ENCODE data around the gene RPS3. TPM values are rescaled to one million over a fixed set of nuclear protein-coding genes. Genes with fewer than 3 reads are reported as not detected.

RPS3 gene
- total and polyA plus RNA-seq, 2 donors (not counting 1 experiment from before 2014, with no cell fraction given), result 3,389 to 3,642 TPM

DNA sequence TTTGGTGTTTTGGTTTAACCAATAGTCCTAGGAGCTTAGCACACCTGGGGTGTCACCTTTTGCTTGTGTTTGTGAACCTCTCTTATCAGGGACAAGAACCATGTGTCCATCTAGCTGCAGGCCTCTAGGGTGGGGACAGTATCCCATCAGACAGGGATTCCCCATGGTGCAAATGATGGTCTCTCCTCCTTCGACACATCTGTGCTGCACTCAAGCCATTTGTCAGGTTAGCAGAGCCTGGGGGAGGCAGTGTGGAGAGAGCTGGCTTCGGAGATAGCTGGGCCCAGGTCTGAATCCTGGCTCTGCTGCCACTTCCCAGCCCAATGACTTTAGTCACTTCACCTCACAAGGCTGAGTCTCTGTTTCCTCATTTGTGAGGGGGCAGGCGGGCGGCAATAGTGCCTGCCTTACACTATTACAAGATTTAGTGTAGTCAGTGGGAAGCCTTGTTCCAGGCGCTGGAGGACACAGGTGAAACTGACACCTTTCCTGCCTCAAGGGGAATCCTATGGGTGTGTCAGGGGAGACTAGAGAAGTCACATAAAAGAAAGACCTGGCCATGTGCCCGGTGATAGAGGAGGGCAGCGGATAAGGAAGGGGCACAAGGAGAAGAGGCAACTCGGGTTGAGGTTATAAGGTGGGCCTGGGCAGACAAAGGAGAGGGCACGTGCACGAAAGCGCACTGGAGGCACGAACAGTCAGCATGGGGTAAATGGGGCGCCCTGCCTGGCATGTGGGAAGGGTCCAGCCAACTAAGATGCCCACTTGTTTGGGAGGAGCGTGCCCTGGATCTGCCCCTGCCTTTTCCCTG, 21.1 kb downstream of the RPS3 start:
- no peak overlapping the region for H3K4me3 Mint-ChIP-seq
- POLR2A ChIA-PET, result no interaction called here

DNA sequence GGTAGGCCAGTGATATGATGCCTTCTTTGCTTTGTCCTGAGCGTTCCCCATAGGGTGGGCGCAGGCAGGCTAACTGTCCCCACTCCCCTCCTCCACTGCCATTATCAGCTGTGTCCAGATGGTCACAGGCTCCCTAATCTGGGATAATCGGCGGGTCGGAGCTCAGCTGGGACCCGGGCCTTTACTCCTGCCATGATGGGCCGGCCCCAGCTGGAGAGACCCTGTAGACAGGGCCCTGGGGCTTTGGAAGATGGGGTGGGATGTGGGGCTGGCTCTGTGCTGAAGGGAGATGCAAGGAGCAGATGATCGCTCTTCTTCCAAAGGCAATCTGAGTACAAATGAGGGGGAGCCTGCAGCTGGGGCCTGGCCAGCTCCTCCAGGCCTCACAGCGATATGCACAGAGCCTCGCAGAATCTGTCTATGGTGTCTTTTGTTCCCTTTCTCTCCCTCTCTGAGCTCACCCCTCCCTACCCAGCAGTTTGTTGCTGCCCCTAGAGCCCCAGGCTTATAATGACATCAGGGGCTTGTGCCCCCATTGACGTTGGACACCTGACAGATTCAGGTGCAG, 21.8 kb downstream of the RPS3 start:
- CTCF ChIA-PET, result no interaction called here
- no peak for DNase-seq
- ATAC-seq (ENCODE audit: low read depth), result no peak

More for the DNA sequence above, 21.1 kb downstream of the RPS3 start:
- Histone ChIP-seq H3K9ac (ENCODE audit: low read length) (no peak overlapping the region), H3K27me3 (replicated peaks in 1 of 4; ENCODE audit: control extremely low read depth in 1 of 4, control insufficient read depth in 3 of 4, insufficient read depth in 4 of 4, low read length in 3 of 4) (no peaks in the 10 kb centered on the region), H3K36me3 (replicated peaks in 1 of 2; ENCODE audit: control extremely low read depth in 1 of 2, control insufficient read depth in 1 of 2, extremely low read depth in 1 of 2, insufficient read depth in 2 of 2, low read length in 1 of 2) (peaks cover 0 to 11% of the 10 kb centered on the region in 2 experiments), H3K4me3 (ENCODE audit: control extremely low read depth in 1 of 5, extremely low read depth in 1 of 5, insufficient read depth in 1 of 5, low read depth in 2 of 5, low read length in 4 of 5) (no peak overlapping the region), H3K79me2 (ENCODE audit: control insufficient read depth, insufficient read depth, low read length) (peaks cover 3% of the 10 kb centered on the region), H2AFZ (ENCODE audit: insufficient read depth, low read depth, low read length, poor library complexity, severe bottlenecking) (no peak overlapping the region), H3K27ac (ENCODE audit: low read length in 2 of 2) (no peak overlapping the region), H4K20me1 (ENCODE audit: control insufficient read depth, insufficient read depth, low read length, poor library complexity, severe bottlenecking) (peaks cover 17% of the 10 kb centered on the region), H3K4me1 (ENCODE audit: control insufficient read depth in 2 of 2, insufficient read depth in 2 of 2, low read length in 2 of 2) (no peaks in the 10 kb centered on the region), H3K4me2 (replicated peaks; ENCODE audit: low read depth, low read length, poor library complexity, severe bottlenecking) (no peak overlapping the region), H3K9me3 (ENCODE audit: control extremely low read depth in 1 of 3, control insufficient read depth in 2 of 3, insufficient read depth in 1 of 3, low read length in 2 of 3) (no peaks in the 10 kb centered on the region)
- Mint-ChIP-seq H3K9me3 (ENCODE audit: insufficient read depth) (no peaks in the 10 kb centered on the region), H3K27ac (no peak overlapping the region), H3K4me1 (no peaks in the 10 kb centered on the region), H3K27me3 (no peaks in the 10 kb centered on the region)
- DNase-seq (no peak), ATAC-seq (ENCODE audit: low read depth) (no peak)
- no peak for TF ChIP-seq EZH2 (IDR thresholded peaks at IDR 0.05; ENCODE audit: borderline replicate concordance, insufficient read depth, low read depth, low read length, poor library complexity, severe bottlenecking)
- TF ChIP-seq, protein P1, sequence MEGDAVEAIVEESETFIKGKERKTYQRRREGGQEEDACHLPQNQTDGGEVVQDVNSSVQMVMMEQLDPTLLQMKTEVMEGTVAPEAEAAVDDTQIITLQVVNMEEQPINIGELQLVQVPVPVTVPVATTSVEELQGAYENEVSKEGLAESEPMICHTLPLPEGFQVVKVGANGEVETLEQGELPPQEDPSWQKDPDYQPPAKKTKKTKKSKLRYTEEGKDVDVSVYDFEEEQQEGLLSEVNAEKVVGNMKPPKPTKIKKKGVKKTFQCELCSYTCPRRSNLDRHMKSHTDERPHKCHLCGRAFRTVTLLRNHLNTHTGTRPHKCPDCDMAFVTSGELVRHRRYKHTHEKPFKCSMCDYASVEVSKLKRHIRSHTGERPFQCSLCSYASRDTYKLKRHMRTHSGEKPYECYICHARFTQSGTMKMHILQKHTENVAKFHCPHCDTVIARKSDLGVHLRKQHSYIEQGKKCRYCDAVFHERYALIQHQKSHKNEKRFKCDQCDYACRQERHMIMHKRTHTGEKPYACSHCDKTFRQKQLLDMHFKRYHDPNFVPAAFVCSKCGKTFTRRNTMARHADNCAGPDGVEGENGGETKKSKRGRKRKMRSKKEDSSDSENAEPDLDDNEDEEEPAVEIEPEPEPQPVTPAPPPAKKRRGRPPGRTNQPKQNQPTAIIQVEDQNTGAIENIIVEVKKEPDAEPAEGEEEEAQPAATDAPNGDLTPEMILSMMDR (IDR thresholded peaks at IDR 0.05), result no peak
- intact Hi-C loops (cut with micrococcal nuclease), result no loop called here
- WGBS (ENCODE audit: insufficient coverage), result 98% methylated on average over 11 of the region's 14 CpGs
- CTCF ChIA-PET, result no interaction called here

More for the DNA sequence above, 21.8 kb downstream of the RPS3 start:
- WGBS (ENCODE audit: insufficient coverage), result 96% methylated on average over 8 of the region's 11 CpGs
- no peaks in the 10 kb centered on the region for H3K9me3 ChIP-seq (ENCODE audit: control extremely low read depth in 1 of 3, control insufficient read depth in 2 of 3, insufficient read depth in 1 of 3, low read length in 2 of 3)
- TF ChIP-seq, protein P1 (IDR thresholded peaks at IDR 0.05), result no peak
- no peak for TF ChIP-seq EZH2 (IDR thresholded peaks at IDR 0.05; ENCODE audit: borderline replicate concordance, insufficient read depth, low read depth, low read length, poor library complexity, severe bottlenecking)
- peaks cover 3% of the 10 kb centered on the region for H3K79me2 ChIP-seq (ENCODE audit: control insufficient read depth, insufficient read depth, low read length)
- Mint-ChIP-seq H3K27ac (no peak overlapping the region), H3K9me3 (ENCODE audit: insufficient read depth) (no peaks in the 10 kb centered on the region), H3K4me3 (no peak overlapping the region), H3K4me1 (no peaks in the 10 kb centered on the region), H3K27me3 (no peaks in the 10 kb centered on the region)
- no peak overlapping the region for H3K27ac ChIP-seq (ENCODE audit: low read length in 2 of 2)
- H2AFZ ChIP-seq (ENCODE audit: insufficient read depth, low read depth, low read length, poor library complexity, severe bottlenecking), result no peak overlapping the region
- peaks cover 0 to 11% of the 10 kb centered on the region in 2 experiments for H3K36me3 ChIP-seq (replicated peaks in 1 of 2; ENCODE audit: control extremely low read depth in 1 of 2, control insufficient read depth in 1 of 2, extremely low read depth in 1 of 2, insufficient read depth in 2 of 2, low read length in 1 of 2)
- no peak overlapping the region for H3K4me3 ChIP-seq (ENCODE audit: control extremely low read depth in 1 of 5, extremely low read depth in 1 of 5, insufficient read depth in 1 of 5, low read depth in 2 of 5, low read length in 4 of 5)
- H3K9ac ChIP-seq (ENCODE audit: low read length), result no peak overlapping the region
- H3K4me1 ChIP-seq (ENCODE audit: control insufficient read depth in 2 of 2, insufficient read depth in 2 of 2, low read length in 2 of 2), result no peaks in the 10 kb centered on the region
- H4K20me1 ChIP-seq (ENCODE audit: control insufficient read depth, insufficient read depth, low read length, poor library complexity, severe bottlenecking), result peaks cover 17% of the 10 kb centered on the region
- POLR2A ChIA-PET, result no interaction called here
- intact Hi-C loops (cut with micrococcal nuclease), result no loop called here
- no peak overlapping the region for H3K4me2 ChIP-seq (replicated peaks; ENCODE audit: low read depth, low read length, poor library complexity, severe bottlenecking)
- no peaks in the 10 kb centered on the region for H3K27me3 ChIP-seq (replicated peaks in 1 of 4; ENCODE audit: control extremely low read depth in 1 of 4, control insufficient read depth in 3 of 4, insufficient read depth in 4 of 4, low read length in 3 of 4)
